Neural progenitor cell (in vitro differentiated cells): Measurements from ENCODE around the gene UBE2K.

ENCODE experiments used
- EZH2 ChIP-seq: fragments of 200-600 bp; sonication (generic); IDR thresholded peaks from 2 replicates; pipeline ENCODE4 v1.6.1; 2017; ENCODE audit warnings: antibody characterized with exemption, mild to moderate bottlenecking, moderate library complexity
- EZH2phosphoT487 ChIP-seq: fragments of 200-600 bp; sonication (generic); IDR thresholded peaks from 2 replicates; pipeline ENCODE4 v1.6.1; 2017; ENCODE audit warnings: antibody characterized with exemption
- TF ChIP-seq, protein P1 (sequence below): fragments of 200-600 bp; sonication (generic); IDR thresholded peaks from 2 replicates; pipeline ENCODE4 v1.5.1; 2017; ENCODE audit warnings: antibody characterized with exemption, mild to moderate bottlenecking

DNA sequence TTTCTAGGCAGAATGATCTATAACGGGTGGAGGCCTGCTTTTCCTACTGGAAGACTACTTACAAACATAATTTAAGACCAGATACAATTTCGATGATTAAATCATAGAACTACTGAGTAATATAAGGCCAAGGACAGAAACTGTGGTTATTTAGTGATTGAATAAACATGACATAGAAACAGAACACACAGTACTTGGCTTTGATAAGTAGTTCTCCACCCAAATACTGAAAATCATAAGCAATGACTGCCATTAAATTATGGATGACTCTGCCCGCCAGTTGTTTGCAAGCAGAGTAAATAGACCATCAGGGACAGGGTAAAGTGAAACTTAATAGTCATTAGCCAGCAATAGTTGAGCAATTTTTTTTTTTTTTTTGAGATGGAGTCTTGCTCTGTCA is 42.1 kb upstream of the UBE2K start:
- TF ChIP-seq, protein P1, sequence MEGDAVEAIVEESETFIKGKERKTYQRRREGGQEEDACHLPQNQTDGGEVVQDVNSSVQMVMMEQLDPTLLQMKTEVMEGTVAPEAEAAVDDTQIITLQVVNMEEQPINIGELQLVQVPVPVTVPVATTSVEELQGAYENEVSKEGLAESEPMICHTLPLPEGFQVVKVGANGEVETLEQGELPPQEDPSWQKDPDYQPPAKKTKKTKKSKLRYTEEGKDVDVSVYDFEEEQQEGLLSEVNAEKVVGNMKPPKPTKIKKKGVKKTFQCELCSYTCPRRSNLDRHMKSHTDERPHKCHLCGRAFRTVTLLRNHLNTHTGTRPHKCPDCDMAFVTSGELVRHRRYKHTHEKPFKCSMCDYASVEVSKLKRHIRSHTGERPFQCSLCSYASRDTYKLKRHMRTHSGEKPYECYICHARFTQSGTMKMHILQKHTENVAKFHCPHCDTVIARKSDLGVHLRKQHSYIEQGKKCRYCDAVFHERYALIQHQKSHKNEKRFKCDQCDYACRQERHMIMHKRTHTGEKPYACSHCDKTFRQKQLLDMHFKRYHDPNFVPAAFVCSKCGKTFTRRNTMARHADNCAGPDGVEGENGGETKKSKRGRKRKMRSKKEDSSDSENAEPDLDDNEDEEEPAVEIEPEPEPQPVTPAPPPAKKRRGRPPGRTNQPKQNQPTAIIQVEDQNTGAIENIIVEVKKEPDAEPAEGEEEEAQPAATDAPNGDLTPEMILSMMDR: no peak
- no peak for TF ChIP-seq EZH2
- no peak for TF ChIP-seq EZH2phosphoT487
